ENCODE measurements around the gene DAP3. TPM values are rescaled to one million over a fixed set of nuclear protein-coding genes. Genes with fewer than 3 reads are reported as not detected.

The DAP3 gene
- total and polyA plus RNA-seq, 10 of the 15 experiments (the other 5 are each of a cell fraction or from before 2014, with no cell fraction given), result 60.0 to 223 (median 138) TPM

DNA sequence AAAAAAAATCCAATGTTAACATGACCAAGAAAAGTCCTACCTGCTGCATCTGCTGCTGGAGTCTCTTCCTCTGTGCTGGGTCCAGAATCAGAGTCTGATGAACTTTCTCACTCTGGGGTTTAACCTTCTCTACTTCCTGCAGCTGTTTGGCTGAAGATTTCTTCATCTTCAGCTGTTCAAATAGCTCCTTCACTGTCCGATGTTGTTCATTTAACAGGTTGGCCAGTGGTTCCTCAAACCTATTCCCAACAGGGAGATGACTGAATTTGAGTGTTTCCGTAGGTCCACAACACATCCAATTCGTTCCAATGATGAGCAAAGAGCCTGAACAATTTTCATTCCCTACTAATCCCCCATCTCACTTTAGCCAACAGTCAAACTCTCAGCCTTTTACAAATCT lies 88.7 kb downstream of the DAP3 start:
- intact Hi-C loops (cut with micrococcal nuclease; ENCODE audit: unreplicated experiment), result no loop called here
- Histone ChIP-seq H3K9me3 (replicated peaks; ENCODE audit: control insufficient read depth, insufficient read depth, low read length) (no peaks in the 10 kb centered on the region), H3K4me1 (ENCODE audit: control insufficient read depth, insufficient read depth, low read length) (no peaks in the 10 kb centered on the region), H3K9ac (ENCODE audit: control insufficient read depth, insufficient read depth, low read length) (no peak overlapping the region), H3K4me3 (no peak overlapping the region), H2AFZ (ENCODE audit: control insufficient read depth, low read depth, low read length) (no peak overlapping the region), H3K79me2 (ENCODE audit: control insufficient read depth, insufficient read depth, low read length) (no peaks in the 10 kb centered on the region), H3K4me2 (ENCODE audit: control insufficient read depth, insufficient read depth) (no peak overlapping the region), H3K27ac (ENCODE audit: control insufficient read depth, insufficient read depth) (no peak overlapping the region), H3K27me3 (replicated peaks in 1 of 2; ENCODE audit: control insufficient read depth in 2 of 2, insufficient read depth in 2 of 2, low read length in 1 of 2) (no peaks in the 10 kb centered on the region), H4K20me1 (ENCODE audit: control insufficient read depth, insufficient read depth) (no peaks in the 10 kb centered on the region), H3K36me3 (ENCODE audit: control insufficient read depth in 2 of 2, insufficient read depth in 2 of 2, low read length in 1 of 2) (peaks cover 4 to 7% of the 10 kb centered on the region in 2 experiments)
- CTCF ChIA-PET, result interaction anchor here (1.1 kb wide), 1 partner anchor 646 kb away, joined by 3 read pairs; no protein-coding TSS in a partner anchor
- TF ChIP-seq, protein P1, sequence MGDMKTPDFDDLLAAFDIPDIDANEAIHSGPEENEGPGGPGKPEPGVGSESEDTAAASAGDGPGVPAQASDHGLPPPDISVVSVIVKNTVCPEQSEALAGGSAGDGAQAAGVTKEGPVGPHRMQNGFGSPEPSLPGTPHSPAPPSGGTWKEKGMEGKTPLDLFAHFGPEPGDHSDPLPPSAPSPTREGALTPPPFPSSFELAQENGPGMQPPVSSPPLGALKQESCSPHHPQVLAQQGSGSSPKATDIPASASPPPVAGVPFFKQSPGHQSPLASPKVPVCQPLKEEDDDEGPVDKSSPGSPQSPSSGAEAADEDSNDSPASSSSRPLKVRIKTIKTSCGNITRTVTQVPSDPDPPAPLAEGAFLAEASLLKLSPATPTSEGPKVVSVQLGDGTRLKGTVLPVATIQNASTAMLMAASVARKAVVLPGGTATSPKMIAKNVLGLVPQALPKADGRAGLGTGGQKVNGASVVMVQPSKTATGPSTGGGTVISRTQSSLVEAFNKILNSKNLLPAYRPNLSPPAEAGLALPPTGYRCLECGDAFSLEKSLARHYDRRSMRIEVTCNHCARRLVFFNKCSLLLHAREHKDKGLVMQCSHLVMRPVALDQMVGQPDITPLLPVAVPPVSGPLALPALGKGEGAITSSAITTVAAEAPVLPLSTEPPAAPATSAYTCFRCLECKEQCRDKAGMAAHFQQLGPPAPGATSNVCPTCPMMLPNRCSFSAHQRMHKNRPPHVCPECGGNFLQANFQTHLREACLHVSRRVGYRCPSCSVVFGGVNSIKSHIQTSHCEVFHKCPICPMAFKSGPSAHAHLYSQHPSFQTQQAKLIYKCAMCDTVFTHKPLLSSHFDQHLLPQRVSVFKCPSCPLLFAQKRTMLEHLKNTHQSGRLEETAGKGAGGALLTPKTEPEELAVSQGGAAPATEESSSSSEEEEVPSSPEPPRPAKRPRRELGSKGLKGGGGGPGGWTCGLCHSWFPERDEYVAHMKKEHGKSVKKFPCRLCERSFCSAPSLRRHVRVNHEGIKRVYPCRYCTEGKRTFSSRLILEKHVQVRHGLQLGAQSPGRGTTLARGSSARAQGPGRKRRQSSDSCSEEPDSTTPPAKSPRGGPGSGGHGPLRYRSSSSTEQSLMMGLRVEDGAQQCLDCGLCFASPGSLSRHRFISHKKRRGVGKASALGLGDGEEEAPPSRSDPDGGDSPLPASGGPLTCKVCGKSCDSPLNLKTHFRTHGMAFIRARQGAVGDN (IDR thresholded peaks at IDR 0.05), result no peak
- no peak for TF ChIP-seq SMAD1 (IDR thresholded peaks at IDR 0.05; ENCODE audit: low read depth, partially characterized antibody)
- TF ChIP-seq, protein P2, sequence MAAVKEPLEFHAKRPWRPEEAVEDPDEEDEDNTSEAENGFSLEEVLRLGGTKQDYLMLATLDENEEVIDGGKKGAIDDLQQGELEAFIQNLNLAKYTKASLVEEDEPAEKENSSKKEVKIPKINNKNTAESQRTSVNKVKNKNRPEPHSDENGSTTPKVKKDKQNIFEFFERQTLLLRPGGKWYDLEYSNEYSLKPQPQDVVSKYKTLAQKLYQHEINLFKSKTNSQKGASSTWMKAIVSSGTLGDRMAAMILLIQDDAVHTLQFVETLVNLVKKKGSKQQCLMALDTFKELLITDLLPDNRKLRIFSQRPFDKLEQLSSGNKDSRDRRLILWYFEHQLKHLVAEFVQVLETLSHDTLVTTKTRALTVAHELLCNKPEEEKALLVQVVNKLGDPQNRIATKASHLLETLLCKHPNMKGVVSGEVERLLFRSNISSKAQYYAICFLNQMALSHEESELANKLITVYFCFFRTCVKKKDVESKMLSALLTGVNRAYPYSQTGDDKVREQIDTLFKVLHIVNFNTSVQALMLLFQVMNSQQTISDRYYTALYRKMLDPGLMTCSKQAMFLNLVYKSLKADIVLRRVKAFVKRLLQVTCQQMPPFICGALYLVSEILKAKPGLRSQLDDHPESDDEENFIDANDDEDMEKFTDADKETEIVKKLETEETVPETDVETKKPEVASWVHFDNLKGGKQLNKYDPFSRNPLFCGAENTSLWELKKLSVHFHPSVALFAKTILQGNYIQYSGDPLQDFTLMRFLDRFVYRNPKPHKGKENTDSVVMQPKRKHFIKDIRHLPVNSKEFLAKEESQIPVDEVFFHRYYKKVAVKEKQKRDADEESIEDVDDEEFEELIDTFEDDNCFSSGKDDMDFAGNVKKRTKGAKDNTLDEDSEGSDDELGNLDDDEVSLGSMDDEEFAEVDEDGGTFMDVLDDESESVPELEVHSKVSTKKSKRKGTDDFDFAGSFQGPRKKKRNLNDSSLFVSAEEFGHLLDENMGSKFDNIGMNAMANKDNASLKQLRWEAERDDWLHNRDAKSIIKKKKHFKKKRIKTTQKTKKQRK (IDR thresholded peaks at IDR 0.05; ENCODE audit: low read depth, low read length), result no peak
- TF ChIP-seq RAD51 (IDR thresholded peaks at IDR 0.05), result no peak
- no peak for TF ChIP-seq DPF2 (IDR thresholded peaks at IDR 0.05)
- no peak for TF ChIP-seq ZNF622 (IDR thresholded peaks at IDR 0.05)
- no peak for TF ChIP-seq YBX1 (IDR thresholded peaks at IDR 0.05)
- in situ Hi-C loops (cut with MboI), result no loop called here
- SMC1A ChIA-PET (ENCODE audit: uncharacterized antibody, unreplicated experiment), result interaction anchor here (0.6 kb wide), 1 partner anchor 232 kb away, joined by 3 read pairs; no protein-coding TSS in a partner anchor
- POLR2A ChIA-PET, result no interaction called here
- BruUV-seq (replicated peaks), result no TSS peak
- DNase-seq (ENCODE audit: low read depth, low spot score), result no peak
- no peak for ATAC-seq
- FAIRE-seq, result no peak
- RAD21 ChIA-PET (ENCODE audit: unreplicated experiment), result no interaction called here
- WGBS (ENCODE audit: insufficient coverage, insufficient replicate concordance, low lambda C conversion rate, missing lambda C conversion rate), result 93% methylated on average over 3 of the region's 3 CpGs

Other genes starting within 250 kb of the DAP3 start
- gene ASH1L, start 126.3 kb upstream of the DAP3 start, total RNA-seq (2014; rRNA removed), result 14.7 and 17.2 TPM in 2 replicates
- gene ASH1L, start 126.3 kb upstream of the DAP3 start, total RNA-seq (2014; rRNA removed; fragmentation: Illumina TruSeq; extraction: Trizol), result 22.0 and 22.6 TPM in 2 replicates
- 23.9 and 24.5 TPM in 2 replicates for gene ASH1L, start 126.3 kb upstream of the DAP3 start, total RNA-seq (2021)
- gene ASH1L, start 126.3 kb upstream of the DAP3 start, polyA plus RNA-seq (2011; rRNA removed), result 22.2 and 22.4 TPM in 2 replicates
- 15.9 and 16.8 TPM in 2 replicates for gene ASH1L, start 126.3 kb upstream of the DAP3 start, polyA plus RNA-seq (2014; fragmentation: Illumina TruSeq; extraction: Trizol)
- 1 to 10 TPM; 1.7 to 5.9 TPM for gene ASH1L, start 126.3 kb upstream of the DAP3 start, polyA plus RNA-seq (2014; fragmentation: Nextera tagmentation; extraction: Ambion mirVana)
- gene ASH1L, start 126.3 kb upstream of the DAP3 start, polyA plus RNA-seq (2014; rRNA removed), result 11.3 and 12.1 TPM in 2 replicates
- 10 to 100 TPM; 17.3 to 18.6 TPM for gene ASH1L, start 126.3 kb upstream of the DAP3 start, polyA plus RNA-seq (2016; fragmentation: Nextera tagmentation; extraction: Ambion mirVana)
- 44.1 and 48.9 TPM in 2 replicates for gene MSTO1, start 78.9 kb upstream of the DAP3 start, total RNA-seq (2014; rRNA removed)
- 32.8 and 33.7 TPM in 2 replicates for gene MSTO1, start 78.9 kb upstream of the DAP3 start, total RNA-seq (2014; rRNA removed; fragmentation: Illumina TruSeq; extraction: Trizol)
- gene MSTO1, start 78.9 kb upstream of the DAP3 start, total RNA-seq (2021), result 62.2 and 68.7 TPM in 2 replicates
- gene MSTO1, start 78.9 kb upstream of the DAP3 start, polyA plus RNA-seq (2011; rRNA removed), result 12.7 and 22.2 TPM in 2 replicates
- gene MSTO1, start 78.9 kb upstream of the DAP3 start, polyA plus RNA-seq (2014; fragmentation: Illumina TruSeq; extraction: Trizol), result 44.3 and 45.7 TPM in 2 replicates
- 10 to 100 TPM; 16.1 to 23.2 TPM for gene MSTO1, start 78.9 kb upstream of the DAP3 start, polyA plus RNA-seq (2014; fragmentation: Nextera tagmentation; extraction: Ambion mirVana)
- gene MSTO1, start 78.9 kb upstream of the DAP3 start, polyA plus RNA-seq (2014; rRNA removed), result 66.1 and 69.8 TPM in 2 replicates
- gene MSTO1, start 78.9 kb upstream of the DAP3 start, polyA plus RNA-seq (2016; fragmentation: Nextera tagmentation; extraction: Ambion mirVana), result 10 to 100 TPM; 85.7 to 87.9 TPM
- gene YY1AP1, start 317 bp upstream of the DAP3 start, total RNA-seq (2014; rRNA removed), result 34.6 and 36.7 TPM in 2 replicates
- 37.8 and 38.4 TPM in 2 replicates for gene YY1AP1, start 317 bp upstream of the DAP3 start, total RNA-seq (2014; rRNA removed; fragmentation: Illumina TruSeq; extraction: Trizol)
- gene YY1AP1, start 317 bp upstream of the DAP3 start, total RNA-seq (2021), result 51.4 and 52.3 TPM in 2 replicates
- 112 and 118 TPM in 2 replicates for gene YY1AP1, start 317 bp upstream of the DAP3 start, polyA plus RNA-seq (2011; rRNA removed)
- gene YY1AP1, start 317 bp upstream of the DAP3 start, polyA plus RNA-seq (2014; fragmentation: Illumina TruSeq; extraction: Trizol), result 76.1 and 90.7 TPM in 2 replicates
- 10 to 100 TPM; 13.2 to 23.7 TPM for gene YY1AP1, start 317 bp upstream of the DAP3 start, polyA plus RNA-seq (2014; fragmentation: Nextera tagmentation; extraction: Ambion mirVana)
- gene YY1AP1, start 317 bp upstream of the DAP3 start, polyA plus RNA-seq (2014; rRNA removed), result 50.8 and 51.3 TPM in 2 replicates
- 10 to 100 TPM; 39.3 to 41.8 TPM for gene YY1AP1, start 317 bp upstream of the DAP3 start, polyA plus RNA-seq (2016; fragmentation: Nextera tagmentation; extraction: Ambion mirVana)
- 23.4 and 27.1 TPM in 2 replicates for gene GON4L, start 168.1 kb downstream of the DAP3 start, total RNA-seq (2014; rRNA removed)
- 26.0 and 27.1 TPM in 2 replicates for gene GON4L, start 168.1 kb downstream of the DAP3 start, total RNA-seq (2014; rRNA removed; fragmentation: Illumina TruSeq; extraction: Trizol)
- 34.6 and 38.8 TPM in 2 replicates for gene GON4L, start 168.1 kb downstream of the DAP3 start, total RNA-seq (2021)
- 25.9 and 26.9 TPM in 2 replicates for gene GON4L, start 168.1 kb downstream of the DAP3 start, polyA plus RNA-seq (2011; rRNA removed)
- gene GON4L, start 168.1 kb downstream of the DAP3 start, polyA plus RNA-seq (2014; fragmentation: Illumina TruSeq; extraction: Trizol), result 28.9 and 29.8 TPM in 2 replicates
- gene GON4L, start 168.1 kb downstream of the DAP3 start, polyA plus RNA-seq (2014; fragmentation: Nextera tagmentation; extraction: Ambion mirVana), result 10 to 100 TPM; 17.7 to 29.3 TPM
- gene GON4L, start 168.1 kb downstream of the DAP3 start, polyA plus RNA-seq (2014; rRNA removed), result 21.6 and 22.5 TPM in 2 replicates
- 10 to 100 TPM; 40.5 to 40.7 TPM for gene GON4L, start 168.1 kb downstream of the DAP3 start, polyA plus RNA-seq (2016; fragmentation: Nextera tagmentation; extraction: Ambion mirVana)
- 15.6 and 17.5 TPM in 2 replicates for gene SYT11, start 170.5 kb downstream of the DAP3 start, total RNA-seq (2014; rRNA removed)
- 14.1 and 14.3 TPM in 2 replicates for gene SYT11, start 170.5 kb downstream of the DAP3 start, total RNA-seq (2014; rRNA removed; fragmentation: Illumina TruSeq; extraction: Trizol)
- 14.1 and 14.3 TPM in 2 replicates for gene SYT11, start 170.5 kb downstream of the DAP3 start, total RNA-seq (2021)
- 21.2 and 21.5 TPM in 2 replicates for gene SYT11, start 170.5 kb downstream of the DAP3 start, polyA plus RNA-seq (2011; rRNA removed)
- gene SYT11, start 170.5 kb downstream of the DAP3 start, polyA plus RNA-seq (2014; fragmentation: Illumina TruSeq; extraction: Trizol), result 16.2 and 17.4 TPM in 2 replicates
- 1 to 10 TPM; 7.7 to 7.8 TPM for gene SYT11, start 170.5 kb downstream of the DAP3 start, polyA plus RNA-seq (2014; fragmentation: Nextera tagmentation; extraction: Ambion mirVana)
- 11.0 and 11.3 TPM in 2 replicates for gene SYT11, start 170.5 kb downstream of the DAP3 start, polyA plus RNA-seq (2014; rRNA removed)
- 10 to 100 TPM; 12.1 to 13.0 TPM for gene SYT11, start 170.5 kb downstream of the DAP3 start, polyA plus RNA-seq (2016; fragmentation: Nextera tagmentation; extraction: Ambion mirVana)
- 6.8 and 10.6 TPM in 2 replicates for gene RIT1, start 222.3 kb downstream of the DAP3 start, total RNA-seq (2014; rRNA removed)
- gene RIT1, start 222.3 kb downstream of the DAP3 start, total RNA-seq (2014; rRNA removed; fragmentation: Illumina TruSeq; extraction: Trizol), result 12.5 and 13.0 TPM in 2 replicates
- 13.1 and 16.7 TPM in 2 replicates for gene RIT1, start 222.3 kb downstream of the DAP3 start, total RNA-seq (2021)
- 61.5 and 77.0 TPM in 2 replicates for gene RIT1, start 222.3 kb downstream of the DAP3 start, polyA plus RNA-seq (2011; rRNA removed)
- gene RIT1, start 222.3 kb downstream of the DAP3 start, polyA plus RNA-seq (2014; fragmentation: Illumina TruSeq; extraction: Trizol), result 13.9 and 16.5 TPM in 2 replicates
- 10 to 100 TPM; 25.2 to 30.3 TPM for gene RIT1, start 222.3 kb downstream of the DAP3 start, polyA plus RNA-seq (2014; fragmentation: Nextera tagmentation; extraction: Ambion mirVana)
- gene RIT1, start 222.3 kb downstream of the DAP3 start, polyA plus RNA-seq (2014; rRNA removed), result 11.0 and 12.0 TPM in 2 replicates
- 10 to 100 TPM; 12.4 to 13.6 TPM for gene RIT1, start 222.3 kb downstream of the DAP3 start, polyA plus RNA-seq (2016; fragmentation: Nextera tagmentation; extraction: Ambion mirVana)
- 40.8 and 42.1 TPM in 2 replicates for gene KHDC4, start 245.3 kb downstream of the DAP3 start, total RNA-seq (2014; rRNA removed)
- 42.8 and 44.4 TPM in 2 replicates for gene KHDC4, start 245.3 kb downstream of the DAP3 start, total RNA-seq (2014; rRNA removed; fragmentation: Illumina TruSeq; extraction: Trizol)
- 40.5 and 41.1 TPM in 2 replicates for gene KHDC4, start 245.3 kb downstream of the DAP3 start, total RNA-seq (2021)
- gene KHDC4, start 245.3 kb downstream of the DAP3 start, polyA plus RNA-seq (2011; rRNA removed), result 109 and 120 TPM in 2 replicates
- gene KHDC4, start 245.3 kb downstream of the DAP3 start, polyA plus RNA-seq (2014; fragmentation: Illumina TruSeq; extraction: Trizol), result 47.8 and 62.4 TPM in 2 replicates
- 10 to 100 TPM; 11.7 to 15.1 TPM for gene KHDC4, start 245.3 kb downstream of the DAP3 start, polyA plus RNA-seq (2014; fragmentation: Nextera tagmentation; extraction: Ambion mirVana)
- 58.2 and 70.5 TPM in 2 replicates for gene KHDC4, start 245.3 kb downstream of the DAP3 start, polyA plus RNA-seq (2014; rRNA removed)
- gene KHDC4, start 245.3 kb downstream of the DAP3 start, polyA plus RNA-seq (2016; fragmentation: Nextera tagmentation; extraction: Ambion mirVana), result 10 to 100 TPM; 39.5 to 46.9 TPM

Data from GM12878 (cell line).